ENCODE data around the gene ATP6AP1. TPM values are rescaled to one million over a fixed set of nuclear protein-coding genes. Genes with fewer than 3 reads are reported as not detected.

Gene ATP6AP1
- total and polyA plus RNA-seq, 9 of the 15 experiments (the other 6 are each of a cell fraction or from before 2014, with no cell fraction given): 8.3 to 90.5 (median 52.9) TPM

DNA sequence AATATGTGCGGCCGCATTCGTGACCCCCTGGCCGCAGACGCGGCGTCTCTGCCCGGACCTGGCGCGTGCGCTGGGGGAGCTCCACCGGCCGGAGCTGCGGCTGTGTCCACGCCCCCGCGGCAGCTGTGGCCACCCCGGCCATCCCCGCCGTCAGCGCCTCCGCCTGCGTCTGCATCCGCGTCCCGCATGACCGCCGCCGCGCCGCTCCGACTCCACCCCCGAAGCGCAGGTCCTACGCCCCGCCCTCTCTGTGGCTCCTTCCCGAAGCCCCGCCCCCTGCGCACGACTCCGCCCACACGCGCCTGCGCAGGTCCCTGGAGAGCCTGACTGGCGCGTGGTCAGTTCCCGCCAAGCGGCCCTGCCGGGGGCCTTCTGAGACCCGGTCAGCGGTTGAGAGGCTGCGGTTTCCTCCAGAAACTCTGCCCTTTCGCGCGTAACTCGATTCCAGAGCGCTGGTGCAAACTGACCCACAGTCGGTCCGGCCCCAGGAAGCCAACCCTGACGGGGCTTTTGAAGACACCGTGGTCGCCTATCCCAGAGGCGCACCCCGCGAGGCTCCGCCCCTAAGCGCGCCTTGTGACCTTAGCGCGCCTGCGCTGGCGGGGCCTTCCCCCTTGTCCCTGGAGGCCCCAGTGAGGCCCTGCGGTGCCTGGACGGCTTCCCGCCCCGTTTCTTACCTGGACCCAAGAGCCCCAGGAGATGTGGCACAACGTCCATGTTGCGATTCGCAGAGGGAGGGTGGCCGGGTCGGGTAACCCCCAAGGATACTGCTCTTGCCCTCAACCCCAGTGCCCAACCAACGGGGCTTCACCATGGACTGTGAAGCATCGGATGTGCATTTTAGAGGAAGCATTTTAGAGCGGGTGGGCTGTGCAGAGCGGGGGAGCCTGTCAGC lies 50.5 kb downstream of the ATP6AP1 start, which contains the start of gene LAGE3 (continued):
- TF ChIP-seq, protein P1, sequence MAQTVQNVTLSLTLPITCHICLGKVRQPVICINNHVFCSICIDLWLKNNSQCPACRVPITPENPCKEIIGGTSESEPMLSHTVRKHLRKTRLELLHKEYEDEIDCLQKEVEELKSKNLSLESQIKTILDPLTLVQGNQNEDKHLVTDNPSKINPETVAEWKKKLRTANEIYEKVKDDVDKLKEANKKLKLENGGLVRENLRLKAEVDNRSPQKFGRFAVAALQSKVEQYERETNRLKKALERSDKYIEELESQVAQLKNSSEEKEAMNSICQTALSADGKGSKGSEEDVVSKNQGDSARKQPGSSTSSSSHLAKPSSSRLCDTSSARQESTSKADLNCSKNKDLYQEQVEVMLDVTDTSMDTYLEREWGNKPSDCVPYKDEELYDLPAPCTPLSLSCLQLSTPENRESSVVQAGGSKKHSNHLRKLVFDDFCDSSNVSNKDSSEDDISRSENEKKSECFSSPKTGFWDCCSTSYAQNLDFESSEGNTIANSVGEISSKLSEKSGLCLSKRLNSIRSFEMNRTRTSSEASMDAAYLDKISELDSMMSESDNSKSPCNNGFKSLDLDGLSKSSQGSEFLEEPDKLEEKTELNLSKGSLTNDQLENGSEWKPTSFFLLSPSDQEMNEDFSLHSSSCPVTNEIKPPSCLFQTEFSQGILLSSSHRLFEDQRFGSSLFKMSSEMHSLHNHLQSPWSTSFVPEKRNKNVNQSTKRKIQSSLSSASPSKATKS (CRISPR knock-in tag; IDR thresholded peaks at IDR 0.05): no peak
- TF ChIP-seq POU5F1 (IDR thresholded peaks at IDR 0.05; ENCODE audit: borderline replicate concordance, low read depth, low read length, partially characterized antibody) (peak; percentile 41), HIVEP1 (CRISPR knock-in tag; IDR thresholded peaks at IDR 0.05) (no peak), HNRNPLL (IDR thresholded peaks at IDR 0.05; ENCODE audit: low read depth, low read length, poor library complexity, severe bottlenecking) (peak; percentile 20), ZNF668 (CRISPR knock-in tag; IDR thresholded peaks at IDR 0.05) (no peak), RBM22 (IDR thresholded peaks at IDR 0.05; ENCODE audit: low read depth, low read length, poor library complexity, severe bottlenecking) (peak; percentile 62), ZNF232 (CRISPR knock-in tag; IDR thresholded peaks at IDR 0.05) (no peak), FOXK1 (CRISPR knock-in tag; IDR thresholded peaks at IDR 0.05; ENCODE audit: borderline replicate concordance) (no peak), MIER1 (IDR thresholded peaks at IDR 0.05; ENCODE audit: low read depth) (no peak), HDAC2 (IDR thresholded peaks at IDR 0.05) (peak; percentile 60; the same call in 1 of the 2 replicates)
- TF ChIP-seq, protein P2, sequence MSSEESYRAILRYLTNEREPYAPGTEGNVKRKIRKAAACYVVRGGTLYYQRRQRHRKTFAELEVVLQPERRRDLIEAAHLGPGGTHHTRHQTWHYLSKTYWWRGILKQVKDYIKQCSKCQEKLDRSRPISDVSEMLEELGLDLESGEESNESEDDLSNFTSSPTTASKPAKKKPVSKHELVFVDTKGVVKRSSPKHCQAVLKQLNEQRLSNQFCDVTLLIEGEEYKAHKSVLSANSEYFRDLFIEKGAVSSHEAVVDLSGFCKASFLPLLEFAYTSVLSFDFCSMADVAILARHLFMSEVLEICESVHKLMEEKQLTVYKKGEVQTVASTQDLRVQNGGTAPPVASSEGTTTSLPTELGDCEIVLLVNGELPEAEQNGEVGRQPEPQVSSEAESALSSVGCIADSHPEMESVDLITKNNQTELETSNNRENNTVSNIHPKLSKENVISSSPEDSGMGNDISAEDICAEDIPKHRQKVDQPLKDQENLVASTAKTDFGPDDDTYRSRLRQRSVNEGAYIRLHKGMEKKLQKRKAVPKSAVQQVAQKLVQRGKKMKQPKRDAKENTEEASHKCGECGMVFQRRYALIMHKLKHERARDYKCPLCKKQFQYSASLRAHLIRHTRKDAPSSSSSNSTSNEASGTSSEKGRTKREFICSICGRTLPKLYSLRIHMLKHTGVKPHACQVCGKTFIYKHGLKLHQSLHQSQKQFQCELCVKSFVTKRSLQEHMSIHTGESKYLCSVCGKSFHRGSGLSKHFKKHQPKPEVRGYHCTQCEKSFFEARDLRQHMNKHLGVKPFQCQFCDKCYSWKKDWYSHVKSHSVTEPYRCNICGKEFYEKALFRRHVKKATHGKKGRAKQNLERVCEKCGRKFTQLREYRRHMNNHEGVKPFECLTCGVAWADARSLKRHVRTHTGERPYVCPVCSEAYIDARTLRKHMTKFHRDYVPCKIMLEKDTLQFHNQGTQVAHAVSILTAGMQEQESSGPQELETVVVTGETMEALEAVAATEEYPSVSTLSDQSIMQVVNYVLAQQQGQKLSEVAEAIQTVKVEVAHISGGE (CRISPR knock-in tag; IDR thresholded peaks at IDR 0.05): no peak
- TF ChIP-seq, protein P3, sequence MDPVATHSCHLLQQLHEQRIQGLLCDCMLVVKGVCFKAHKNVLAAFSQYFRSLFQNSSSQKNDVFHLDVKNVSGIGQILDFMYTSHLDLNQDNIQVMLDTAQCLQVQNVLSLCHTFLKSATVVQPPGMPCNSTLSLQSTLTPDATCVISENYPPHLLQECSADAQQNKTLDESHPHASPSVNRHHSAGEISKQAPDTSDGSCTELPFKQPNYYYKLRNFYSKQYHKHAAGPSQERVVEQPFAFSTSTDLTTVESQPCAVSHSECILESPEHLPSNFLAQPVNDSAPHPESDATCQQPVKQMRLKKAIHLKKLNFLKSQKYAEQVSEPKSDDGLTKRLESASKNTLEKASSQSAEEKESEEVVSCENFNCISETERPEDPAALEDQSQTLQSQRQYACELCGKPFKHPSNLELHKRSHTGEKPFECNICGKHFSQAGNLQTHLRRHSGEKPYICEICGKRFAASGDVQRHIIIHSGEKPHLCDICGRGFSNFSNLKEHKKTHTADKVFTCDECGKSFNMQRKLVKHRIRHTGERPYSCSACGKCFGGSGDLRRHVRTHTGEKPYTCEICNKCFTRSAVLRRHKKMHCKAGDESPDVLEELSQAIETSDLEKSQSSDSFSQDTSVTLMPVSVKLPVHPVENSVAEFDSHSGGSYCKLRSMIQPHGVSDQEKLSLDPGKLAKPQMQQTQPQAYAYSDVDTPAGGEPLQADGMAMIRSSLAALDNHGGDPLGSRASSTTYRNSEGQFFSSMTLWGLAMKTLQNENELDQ (CRISPR knock-in tag; IDR thresholded peaks at IDR 0.05; ENCODE audit: borderline replicate concordance): no peak
- TF ChIP-seq, protein P4, sequence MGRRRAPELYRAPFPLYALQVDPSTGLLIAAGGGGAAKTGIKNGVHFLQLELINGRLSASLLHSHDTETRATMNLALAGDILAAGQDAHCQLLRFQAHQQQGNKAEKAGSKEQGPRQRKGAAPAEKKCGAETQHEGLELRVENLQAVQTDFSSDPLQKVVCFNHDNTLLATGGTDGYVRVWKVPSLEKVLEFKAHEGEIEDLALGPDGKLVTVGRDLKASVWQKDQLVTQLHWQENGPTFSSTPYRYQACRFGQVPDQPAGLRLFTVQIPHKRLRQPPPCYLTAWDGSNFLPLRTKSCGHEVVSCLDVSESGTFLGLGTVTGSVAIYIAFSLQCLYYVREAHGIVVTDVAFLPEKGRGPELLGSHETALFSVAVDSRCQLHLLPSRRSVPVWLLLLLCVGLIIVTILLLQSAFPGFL (CRISPR knock-in tag; IDR thresholded peaks at IDR 0.05): no peak
- TF ChIP-seq, protein P5, sequence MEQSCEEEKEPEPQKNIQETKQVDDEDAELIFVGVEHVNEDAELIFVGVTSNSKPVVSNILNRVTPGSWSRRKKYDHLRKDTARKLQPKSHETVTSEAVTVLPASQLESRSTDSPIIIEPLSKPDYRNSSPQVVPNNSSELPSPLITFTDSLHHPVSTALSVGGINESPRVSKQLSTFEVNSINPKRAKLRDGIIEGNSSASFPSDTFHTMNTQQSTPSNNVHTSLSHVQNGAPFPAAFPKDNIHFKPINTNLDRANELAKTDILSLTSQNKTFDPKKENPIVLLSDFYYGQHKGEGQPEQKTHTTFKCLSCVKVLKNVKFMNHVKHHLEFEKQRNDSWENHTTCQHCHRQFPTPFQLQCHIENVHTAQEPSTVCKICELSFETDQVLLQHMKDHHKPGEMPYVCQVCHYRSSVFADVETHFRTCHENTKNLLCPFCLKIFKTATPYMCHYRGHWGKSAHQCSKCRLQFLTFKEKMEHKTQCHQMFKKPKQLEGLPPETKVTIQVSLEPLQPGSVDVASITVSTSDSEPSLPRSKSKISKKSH (CRISPR knock-in tag; IDR thresholded peaks at IDR 0.05): no peak

Data from K562 (cell line).